ENCODE data around the gene IGFBP3.

- TF ChIP-seq CTCF (IDR thresholded peaks at IDR 0.05) = no peak
- no peak for TF ChIP-seq POLR2A (IDR thresholded peaks at IDR 0.05)
Observed at GRCh38 chr7:45912972-45913371, 8.1 kb downstream of the IGFBP3 start.

Measured in right lobe of liver (tissue), 4 donors.